MCF 10A (cell line): ENCODE results near the gene AHNAK. TPM values are rescaled to one million over a fixed set of nuclear protein-coding genes. Genes with fewer than 3 reads are reported as not detected.

Source experiments
- BruUV-seq: library from RNA; stranded (reverse); fragments of 400-500 nt; replicated peaks from 2 replicates; lab custom pipeline; 2021; lab: Mats Ljungman, UMichigan
- CTCF ChIA-PET: fragments of 300-600 bp; sonication (Branson Sonifier 250); formaldehyde crosslinking; extraction: SDS; loops from one replicate; lab custom pipeline; 2021; ENCODE audit warnings: antibody characterized with exemption, inconsistent platforms; lab: Yijun Ruan, JAX
- POLR2A ChIA-PET: fragments of 300-600, 350-650 bp; sonication (Branson Sonifier 250); formaldehyde crosslinking; extraction: SDS; loops from one replicate; lab custom pipeline; 2020; ENCODE audit warnings: antibody characterized with exemption, inconsistent platforms; lab: Yijun Ruan, JAX
- DNase-seq: peaks from one replicate; pipeline ENCODE4 v3.0.0-alpha.2; 2018; ENCODE audit not compliant: unreplicated experiment
- H3K27ac Mint-ChIP-seq: one replicate; pipeline ENCODE4 v1.8.0; 2022; ENCODE audit warnings: mild to moderate bottlenecking, low read depth, mixed read lengths; ENCODE audit not compliant: unreplicated experiment
- H3K27me3 Mint-ChIP-seq: one replicate; pipeline ENCODE4 v1.8.0; 2022; ENCODE audit warnings: mixed read lengths; ENCODE audit not compliant: insufficient read depth, unreplicated experiment
- H3K36me3 Mint-ChIP-seq: one replicate; pipeline ENCODE4 v1.8.0; 2022; ENCODE audit warnings: mild to moderate bottlenecking, moderate library complexity, mixed read lengths; ENCODE audit not compliant: insufficient read depth, unreplicated experiment
- H3K4me1 Mint-ChIP-seq: one replicate; pipeline ENCODE4 v1.8.0; 2022; ENCODE audit warnings: mixed read lengths; ENCODE audit not compliant: insufficient read depth, unreplicated experiment
- H3K4me3 Mint-ChIP-seq: one replicate; pipeline ENCODE4 v1.8.0; 2022; ENCODE audit warnings: mild to moderate bottlenecking, moderate library complexity, mixed read lengths; ENCODE audit not compliant: unreplicated experiment
- H3K9me3 Mint-ChIP-seq: one replicate; pipeline ENCODE4 v1.8.0; 2022; ENCODE audit warnings: mixed read lengths; ENCODE audit not compliant: unreplicated experiment
- CTCF ChIP-seq: fragments of 200-600 bp; IDR thresholded peaks from one replicate; pipeline ENCODE4 v1.8.0; 2022; ENCODE audit warnings: antibody characterized with exemption, mild to moderate bottlenecking; ENCODE audit not compliant: unreplicated experiment
- intact Hi-C: fragments of 100-400 bp; cut with micrococcal nuclease; formaldehyde crosslinking; loops from 2 replicates; pipeline ENCODE4 v1.14.1; 2022
- total RNA-seq: library from RNA; stranded (reverse); gene quantifications from 2 replicates; pipeline ENCODE4 v1.2.3, GENCODE V29; 2022

Gene AHNAK
- total RNA-seq, 1 experiment from 2014 or later, result 429 TPM

DNA sequence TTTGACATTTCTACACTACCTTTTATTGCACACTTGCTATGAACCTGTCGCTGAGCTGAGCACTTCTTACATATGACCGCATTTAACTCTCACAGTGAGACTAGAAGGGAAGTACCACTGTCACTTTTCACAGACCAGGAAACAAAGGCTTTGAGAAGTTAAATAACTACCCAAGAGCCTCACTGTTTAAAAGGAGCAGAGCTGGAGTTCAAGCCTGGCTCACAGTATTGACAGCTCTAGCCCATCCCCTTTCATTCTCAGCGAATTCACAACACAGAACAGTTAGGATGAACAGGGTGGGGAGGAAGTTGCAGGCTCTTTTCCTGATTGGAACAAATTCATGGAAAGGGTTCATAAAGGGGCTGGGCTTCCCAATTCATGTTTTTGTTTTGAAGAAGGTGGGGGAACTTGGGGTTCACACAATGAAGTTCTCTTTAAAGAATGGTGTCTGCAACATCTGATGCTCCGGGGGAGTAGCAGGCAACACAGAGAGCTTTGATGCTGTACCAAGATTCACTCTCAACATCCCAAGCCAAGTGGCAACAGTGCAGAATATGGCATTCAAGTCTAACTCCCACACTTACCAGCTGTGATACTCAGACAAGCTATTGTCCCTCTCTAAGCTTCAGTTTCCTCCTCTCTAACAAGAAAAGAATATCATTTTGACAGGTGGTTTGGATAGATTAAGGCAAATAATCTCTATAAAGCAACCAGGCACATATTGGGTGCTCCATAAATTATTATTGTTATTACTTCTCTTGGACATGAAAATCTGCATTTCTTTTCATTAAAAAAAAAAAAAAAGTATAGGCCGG lies 110.6 kb downstream of the AHNAK start:
- ChIA-PET POLR2A (no interaction called here), CTCF (interaction anchor here (0.6 to 3.1 kb wide), 3 partner anchors 11 to 125 kb away, joined by 3 to 18 read pairs (median 6); no protein-coding TSS in a partner anchor)
- intact Hi-C loops, result no loop called here
- Mint-ChIP-seq H3K4me1 (peaks cover 6% of the 10 kb centered on the region), H3K27me3 (no peaks in the 10 kb centered on the region), H3K4me3 (no peak overlapping the region), H3K9me3 (no peaks in the 10 kb centered on the region), H3K27ac (no peak overlapping the region), H3K36me3 (no peaks in the 10 kb centered on the region)
- BruUV-seq, result no TSS peak
- TF ChIP-seq CTCF, result no peak
- DNase-seq, result no peak

DNA sequence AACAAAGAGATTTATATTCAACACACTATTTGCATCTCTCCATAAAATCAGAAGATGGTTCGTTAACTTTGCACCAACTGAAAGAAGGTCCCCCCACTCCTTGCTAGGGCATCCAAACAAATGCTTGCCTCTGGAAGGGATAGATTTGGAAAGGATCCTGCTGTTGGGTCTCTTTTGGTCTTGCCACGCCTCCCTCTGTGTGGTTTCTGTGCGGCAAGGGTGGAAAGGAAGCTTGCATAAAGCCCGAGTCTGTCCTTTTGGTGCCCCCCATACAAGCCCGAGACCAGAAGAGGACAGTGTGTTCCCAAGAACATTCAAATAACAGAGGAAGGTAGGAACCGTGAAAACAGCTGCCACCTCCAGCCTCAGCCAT lies 112.7 kb downstream of the AHNAK start:
- Mint-ChIP-seq H3K4me1 (peaks cover 7% of the 10 kb centered on the region), H3K27ac (no peak overlapping the region)
- TF ChIP-seq CTCF, result no peak

DNA sequence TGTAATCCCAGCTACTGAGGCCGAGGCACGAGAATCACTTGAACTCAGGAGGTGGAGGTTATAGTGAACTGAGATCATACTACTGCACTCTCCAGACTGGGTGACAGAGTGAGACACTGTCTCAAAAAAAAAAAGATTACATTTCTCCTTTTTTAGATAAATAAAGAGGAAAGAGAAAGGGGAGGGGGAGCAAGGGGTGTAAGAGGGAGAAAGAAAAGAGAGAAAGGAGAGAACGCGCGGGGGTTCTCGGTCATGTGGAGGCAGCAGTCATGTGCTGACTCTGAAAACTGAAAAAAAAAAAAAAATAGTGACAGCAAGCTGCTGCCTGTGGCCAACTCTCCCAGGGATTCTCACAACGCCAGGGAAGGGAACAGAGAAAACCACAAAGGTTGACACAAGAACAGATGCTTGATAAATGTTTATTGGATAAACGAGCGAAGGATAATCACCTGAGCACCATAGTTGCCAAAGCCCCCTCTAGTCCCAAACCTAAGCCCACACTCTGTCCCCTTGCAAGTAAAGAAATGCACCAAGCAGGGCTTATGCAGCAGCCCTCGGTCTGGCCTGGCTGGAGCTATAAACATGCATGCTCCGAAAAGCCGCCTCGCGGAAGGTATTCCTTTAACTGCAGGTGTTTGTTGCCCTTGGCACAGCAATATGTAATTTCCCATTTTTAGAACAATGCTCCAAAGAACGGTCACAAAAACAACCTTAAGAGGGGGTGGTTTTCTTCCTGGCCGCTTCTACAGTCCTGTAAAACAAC lies 113.3 kb downstream of the AHNAK start:
- ChIA-PET CTCF (interaction anchor here (0.6 to 1.4 kb wide), 4 partner anchors 54 to 123 kb away, joined by 3 to 5 read pairs (median 4); no protein-coding TSS in a partner anchor), POLR2A (interaction anchor here (1.1 to 1.2 kb wide), 2 partner anchors 9 to 64 kb away, joined by 3 to 5 read pairs; no protein-coding TSS in a partner anchor)
- Mint-ChIP-seq H3K4me1 (peaks cover 7% of the 10 kb centered on the region), H3K36me3 (no peaks in the 10 kb centered on the region), H3K4me3 (no peak overlapping the region), H3K9me3 (no peaks in the 10 kb centered on the region), H3K27me3 (no peaks in the 10 kb centered on the region), H3K27ac (no peak overlapping the region)
- no TSS peak for BruUV-seq
- no peak for TF ChIP-seq CTCF
- no peak for DNase-seq
- intact Hi-C loops, result no loop called here

More for the DNA sequence above, 112.7 kb downstream of the AHNAK start:
- Mint-ChIP-seq H3K27me3 (no peaks in the 10 kb centered on the region), H3K36me3 (no peaks in the 10 kb centered on the region), H3K9me3 (no peaks in the 10 kb centered on the region), H3K4me3 (no peak overlapping the region)
- CTCF ChIA-PET, result interaction anchor here (1.4 kb wide), 1 partner anchor 109 kb away, joined by 4 read pairs; no protein-coding TSS in a partner anchor
- intact Hi-C loops, result no loop called here
- no TSS peak for BruUV-seq
- POLR2A ChIA-PET, result interaction anchor here (1.1 to 1.2 kb wide), 2 partner anchors 9 to 63 kb away, joined by 3 to 5 read pairs; no protein-coding TSS in a partner anchor
- DNase-seq, result no peak

GRCh38 chr11:62432695-62433094 lies 113.9 kb downstream of the AHNAK start:
- Mint-ChIP-seq H3K9me3 (no peaks in the 10 kb centered on the region), H3K36me3 (no peaks in the 10 kb centered on the region), H3K4me3 (no peak overlapping the region), H3K4me1 (peaks cover 7% of the 10 kb centered on the region), H3K27ac (no peak overlapping the region), H3K27me3 (no peaks in the 10 kb centered on the region)
- POLR2A ChIA-PET, result interaction anchor here (1.2 kb wide), 1 partner anchor 8 kb away, joined by 5 read pairs; no protein-coding TSS in a partner anchor
- CTCF ChIA-PET, result interaction anchor here (0.7 to 0.9 kb wide), 2 partner anchors 54 to 122 kb away, joined by 3 to 4 read pairs; no protein-coding TSS in a partner anchor
- no peak for TF ChIP-seq CTCF
- intact Hi-C loops, result no loop called here
- DNase-seq, result no peak
- BruUV-seq, result no TSS peak
